OCI-LY7 (cell line): ENCODE measurements around the gene INSYN2B.

Experiments
- EZH2phosphoT487 ChIP-seq: fragments of 200-600 bp; sonication (generic); IDR thresholded peaks from 2 replicates; pipeline ENCODE4 v1.6.1; 2018; ENCODE audit warnings: low read depth, borderline replicate concordance, mild to moderate bottlenecking, mixed run types, antibody characterized with exemption, low read length, moderate library complexity, mixed read lengths
- TF ChIP-seq, protein P1 (sequence below): fragments of 200-600 bp; sonication (generic); conservative IDR thresholded peaks from 2 replicates; pipeline ENCODE4 v1.5.1; 2014; ENCODE audit warnings: mild to moderate bottlenecking, antibody characterized with exemption, low read length, moderate library complexity, mixed read lengths

DNA sequence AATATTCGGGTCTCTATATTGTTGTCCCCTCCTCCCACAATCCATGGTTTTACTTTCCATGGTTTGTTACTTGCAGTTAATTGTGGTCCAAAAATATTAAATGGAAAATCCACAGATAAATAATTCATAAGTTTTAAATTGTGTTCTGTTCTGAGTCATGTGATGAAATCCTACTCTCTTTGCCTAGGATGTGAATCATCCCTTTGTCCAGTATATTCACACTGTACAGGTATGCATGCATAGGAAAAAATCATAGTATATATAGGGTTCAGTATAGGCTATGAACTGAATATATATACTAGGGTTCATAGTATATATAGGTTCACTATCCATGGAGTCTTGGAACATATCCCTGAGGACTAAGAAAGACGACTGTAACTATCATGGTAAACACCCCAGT, 19.6 kb downstream of the INSYN2B start:
- TF ChIP-seq, protein P1, sequence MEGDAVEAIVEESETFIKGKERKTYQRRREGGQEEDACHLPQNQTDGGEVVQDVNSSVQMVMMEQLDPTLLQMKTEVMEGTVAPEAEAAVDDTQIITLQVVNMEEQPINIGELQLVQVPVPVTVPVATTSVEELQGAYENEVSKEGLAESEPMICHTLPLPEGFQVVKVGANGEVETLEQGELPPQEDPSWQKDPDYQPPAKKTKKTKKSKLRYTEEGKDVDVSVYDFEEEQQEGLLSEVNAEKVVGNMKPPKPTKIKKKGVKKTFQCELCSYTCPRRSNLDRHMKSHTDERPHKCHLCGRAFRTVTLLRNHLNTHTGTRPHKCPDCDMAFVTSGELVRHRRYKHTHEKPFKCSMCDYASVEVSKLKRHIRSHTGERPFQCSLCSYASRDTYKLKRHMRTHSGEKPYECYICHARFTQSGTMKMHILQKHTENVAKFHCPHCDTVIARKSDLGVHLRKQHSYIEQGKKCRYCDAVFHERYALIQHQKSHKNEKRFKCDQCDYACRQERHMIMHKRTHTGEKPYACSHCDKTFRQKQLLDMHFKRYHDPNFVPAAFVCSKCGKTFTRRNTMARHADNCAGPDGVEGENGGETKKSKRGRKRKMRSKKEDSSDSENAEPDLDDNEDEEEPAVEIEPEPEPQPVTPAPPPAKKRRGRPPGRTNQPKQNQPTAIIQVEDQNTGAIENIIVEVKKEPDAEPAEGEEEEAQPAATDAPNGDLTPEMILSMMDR = no peak
- no peak for TF ChIP-seq EZH2phosphoT487
